GM18499 (cell line): ENCODE measurements around the gene SELENOK.

Experiments used
- ATAC-seq: cut with Tn5 transposase; IDR thresholded peaks from one replicate; pipeline ENCODE4 v1.9.1; 2021; ENCODE audit warnings: moderate number of reproducible peaks; ENCODE audit not compliant: insufficient read depth, unreplicated experiment

The SELENOK gene

DNA sequence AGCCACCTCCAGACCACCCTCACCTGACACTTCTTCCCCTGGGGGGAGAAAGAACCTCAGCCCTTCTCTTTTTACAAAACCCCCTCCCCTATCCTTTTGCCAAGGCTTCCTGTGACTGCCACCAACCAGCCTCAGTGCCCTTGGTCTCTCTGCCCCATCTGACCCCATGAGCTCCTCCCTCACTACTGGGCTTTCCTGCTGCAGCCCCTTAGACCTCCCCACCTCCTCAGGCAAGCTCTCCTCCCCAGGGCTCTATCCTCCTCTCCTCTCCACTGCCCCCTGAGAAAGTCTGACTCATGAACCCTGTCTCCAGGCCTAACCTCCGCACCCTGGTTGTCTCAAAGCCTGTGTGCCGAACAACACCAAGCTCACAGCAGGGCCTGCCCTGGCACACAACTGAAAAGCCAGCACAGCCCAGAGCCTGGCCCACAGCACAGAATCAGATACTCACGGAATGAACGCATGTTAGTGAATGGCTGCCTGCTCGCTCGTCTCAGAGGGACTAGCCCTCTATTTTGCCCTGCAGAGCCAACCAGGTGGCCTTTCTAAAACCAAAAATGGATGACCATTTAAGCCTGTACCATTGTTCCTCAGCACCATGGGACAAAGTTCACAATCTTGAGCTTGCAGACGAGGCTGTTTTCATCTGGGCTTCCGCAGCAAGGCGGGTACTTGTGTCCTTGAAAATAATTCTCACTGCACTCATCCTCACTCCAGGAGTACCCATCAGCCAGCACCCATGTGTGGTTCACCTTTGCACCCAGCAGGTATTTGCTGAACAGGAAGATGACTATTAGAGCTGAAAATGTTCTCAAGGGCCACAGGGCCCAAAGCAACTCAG is 47.2 kb downstream of the SELENOK start:
- no peak for ATAC-seq

DNA sequence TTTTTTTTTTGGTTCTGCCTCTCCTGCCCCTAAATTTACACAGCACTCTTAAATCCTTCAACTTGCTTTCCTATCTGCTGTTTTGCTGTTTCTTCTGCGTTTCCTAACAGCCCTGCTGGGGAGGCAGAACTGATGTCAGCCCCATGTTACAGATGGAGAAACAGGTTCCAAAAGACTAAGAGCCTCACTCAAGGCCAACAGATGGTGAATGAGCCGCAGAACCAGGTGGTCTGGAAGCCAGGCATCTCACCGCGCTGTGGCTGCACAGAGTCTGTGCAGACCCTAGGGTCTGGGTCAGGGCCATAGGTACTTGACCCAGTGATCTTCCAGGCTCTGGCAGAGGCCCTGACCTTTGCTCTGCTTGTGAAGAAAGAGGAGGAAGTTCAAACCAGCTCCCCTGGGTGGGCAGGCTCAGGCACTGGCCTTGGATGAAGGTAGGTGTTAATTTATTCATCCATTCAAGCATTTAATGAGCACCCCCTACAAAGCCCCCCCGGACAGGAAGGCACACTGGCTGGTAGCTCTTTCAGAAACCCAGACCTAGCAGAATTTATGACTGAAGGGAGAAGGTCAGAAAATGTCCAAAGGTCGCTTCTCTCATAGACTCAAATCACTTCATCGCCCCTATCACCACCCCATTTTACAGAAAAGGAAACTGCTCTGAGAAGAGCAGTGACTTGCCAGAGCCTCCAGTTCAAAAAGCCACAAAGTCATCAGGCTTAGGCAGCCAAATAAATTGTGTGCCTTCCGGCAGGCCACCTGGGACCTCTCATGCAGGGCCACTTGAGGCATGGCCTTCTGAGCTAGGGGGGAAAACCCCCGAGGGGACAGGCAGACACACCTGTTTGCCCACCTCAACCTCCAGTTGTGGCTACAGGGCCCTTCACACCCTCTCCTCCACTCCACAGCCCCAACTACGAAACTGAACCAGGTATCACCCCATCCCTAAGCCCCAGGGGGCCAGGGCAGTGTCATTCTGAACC is 48.2 kb downstream of the SELENOK start:
- no peak for ATAC-seq

DNA sequence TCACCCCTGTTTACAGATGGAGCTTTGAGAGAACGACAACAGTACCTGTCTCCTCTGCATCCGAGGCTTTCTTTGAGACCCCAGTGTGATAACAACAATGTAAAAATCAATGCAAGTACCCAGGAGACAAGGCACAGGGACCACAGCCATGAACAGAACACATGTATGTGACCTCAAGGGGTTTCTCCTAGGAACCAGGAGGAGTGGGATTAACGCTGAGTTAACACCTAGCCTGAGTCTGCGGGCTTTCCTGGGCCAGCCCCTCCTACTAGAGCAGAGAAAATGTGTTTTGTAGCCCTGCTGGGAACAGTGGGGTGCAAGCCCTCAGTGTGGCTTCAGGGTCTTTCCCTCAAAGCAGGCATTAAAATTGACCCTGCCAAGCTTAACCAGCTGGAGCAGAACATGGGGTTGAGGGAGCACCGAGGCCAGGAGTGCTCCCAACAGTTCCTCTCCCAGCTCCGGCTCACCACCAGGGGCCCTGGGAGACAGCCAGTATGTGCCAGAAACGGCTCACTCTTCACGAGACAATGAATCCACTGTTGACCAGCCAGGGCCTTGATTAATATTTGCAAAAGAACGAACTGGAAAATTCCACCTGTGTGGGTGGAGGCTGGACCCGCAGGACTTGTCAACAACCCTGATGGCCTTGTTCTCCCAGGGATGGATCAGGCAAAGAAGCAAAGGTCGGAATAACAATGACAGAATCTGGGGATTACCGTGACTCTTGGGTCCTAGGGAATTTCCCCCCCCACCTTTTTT is 49.0 kb downstream of the SELENOK start:
- ATAC-seq = no peak

DNA sequence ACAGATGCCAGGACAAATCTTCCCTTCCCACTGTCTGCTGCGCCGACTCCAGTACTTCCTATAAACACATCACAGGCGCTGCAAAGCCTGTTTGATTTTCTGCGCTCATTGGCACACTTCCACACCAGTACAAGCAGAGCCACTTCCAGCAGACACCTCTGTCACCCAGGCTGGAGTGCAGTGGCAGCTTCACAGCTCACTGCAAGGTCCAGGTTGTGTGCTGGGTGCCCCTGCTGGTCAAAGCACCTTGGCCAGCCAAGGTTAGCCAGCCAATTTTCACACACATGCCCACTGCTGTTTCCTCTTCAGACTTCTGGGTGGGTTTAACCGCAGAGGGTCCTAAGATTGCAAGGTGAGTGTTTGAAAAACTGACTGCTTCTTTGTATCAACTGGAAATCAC is 50.4 kb downstream of the SELENOK start:
- ATAC-seq = no peak

DNA sequence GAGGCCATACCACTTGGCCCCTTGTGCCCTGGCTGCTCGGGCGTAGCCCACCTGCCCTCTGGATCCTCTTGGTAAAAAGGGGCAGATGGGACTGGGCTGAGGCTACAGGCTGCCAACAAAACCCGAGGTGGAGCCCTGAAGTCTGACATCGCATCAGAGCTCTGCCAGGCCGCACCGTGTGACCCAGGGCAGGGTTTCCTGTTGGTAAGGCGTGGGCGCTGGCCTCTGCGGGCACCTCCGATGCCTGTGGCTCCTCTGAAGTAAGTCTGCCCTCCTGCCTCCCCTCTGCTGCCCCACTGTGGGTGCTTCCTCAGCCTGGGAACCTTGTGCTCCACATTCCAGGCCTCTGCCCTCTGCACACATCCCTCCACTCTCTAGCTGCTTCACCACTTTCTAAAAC is 54.3 kb downstream of the SELENOK start:
- ATAC-seq = no peak

DNA sequence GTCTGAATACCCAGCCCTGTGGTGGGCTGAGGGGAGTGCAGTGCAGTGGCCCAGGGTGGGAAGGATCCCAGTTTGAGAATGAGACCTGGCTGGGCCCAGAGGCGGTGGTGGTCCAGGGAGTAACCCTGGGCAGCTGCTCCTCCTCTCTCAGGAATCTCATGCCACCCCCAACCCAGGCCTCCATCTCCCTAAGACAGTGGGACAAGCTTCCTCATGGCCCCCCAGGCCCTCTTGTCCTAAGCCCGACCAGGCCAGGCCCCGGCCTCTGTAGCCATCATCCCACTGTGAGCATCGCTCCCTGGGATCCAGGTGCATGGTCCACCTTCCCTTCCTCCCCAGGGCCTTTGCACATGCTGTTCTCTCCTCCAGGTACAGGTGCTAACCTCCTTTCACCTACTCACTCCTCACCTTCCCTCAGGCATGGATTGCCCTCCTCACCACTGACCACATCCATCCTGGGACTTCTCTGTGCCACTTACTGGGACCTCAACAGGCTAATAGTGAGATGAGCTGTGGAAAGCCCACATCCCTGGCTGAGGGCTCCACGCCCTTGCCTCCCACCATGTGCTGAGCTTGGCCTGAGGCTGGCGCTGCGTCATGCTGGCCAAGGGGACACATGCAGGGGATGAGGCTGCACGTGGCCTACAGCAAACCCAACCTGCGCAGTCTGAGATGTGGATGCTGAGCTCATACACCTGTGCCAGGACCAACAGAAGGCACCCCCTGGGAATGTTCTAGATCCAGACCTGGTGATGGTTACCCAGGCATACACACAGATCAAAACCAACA is 55.4 kb downstream of the SELENOK start:
- no peak for ATAC-seq

DNA sequence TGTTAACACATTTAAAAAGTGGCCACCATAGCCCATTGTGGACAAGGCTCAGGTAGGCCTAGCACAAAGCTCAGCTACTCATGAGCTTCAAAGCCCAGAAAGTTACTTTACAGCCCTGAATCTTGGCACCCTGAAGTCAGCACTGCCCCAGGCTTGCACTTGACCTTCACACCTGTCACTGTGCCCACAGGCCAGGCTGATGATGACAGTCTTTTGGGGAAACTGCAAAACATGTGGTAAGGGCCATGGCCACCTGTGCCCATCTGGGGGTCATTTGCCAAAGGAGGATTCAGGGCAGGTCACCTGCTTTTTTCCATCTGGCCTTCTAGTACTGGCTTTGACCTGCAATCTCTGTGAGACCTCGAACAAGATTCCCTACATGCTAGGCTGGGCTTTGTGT is 56.4 kb downstream of the SELENOK start:
- ATAC-seq = no peak

DNA sequence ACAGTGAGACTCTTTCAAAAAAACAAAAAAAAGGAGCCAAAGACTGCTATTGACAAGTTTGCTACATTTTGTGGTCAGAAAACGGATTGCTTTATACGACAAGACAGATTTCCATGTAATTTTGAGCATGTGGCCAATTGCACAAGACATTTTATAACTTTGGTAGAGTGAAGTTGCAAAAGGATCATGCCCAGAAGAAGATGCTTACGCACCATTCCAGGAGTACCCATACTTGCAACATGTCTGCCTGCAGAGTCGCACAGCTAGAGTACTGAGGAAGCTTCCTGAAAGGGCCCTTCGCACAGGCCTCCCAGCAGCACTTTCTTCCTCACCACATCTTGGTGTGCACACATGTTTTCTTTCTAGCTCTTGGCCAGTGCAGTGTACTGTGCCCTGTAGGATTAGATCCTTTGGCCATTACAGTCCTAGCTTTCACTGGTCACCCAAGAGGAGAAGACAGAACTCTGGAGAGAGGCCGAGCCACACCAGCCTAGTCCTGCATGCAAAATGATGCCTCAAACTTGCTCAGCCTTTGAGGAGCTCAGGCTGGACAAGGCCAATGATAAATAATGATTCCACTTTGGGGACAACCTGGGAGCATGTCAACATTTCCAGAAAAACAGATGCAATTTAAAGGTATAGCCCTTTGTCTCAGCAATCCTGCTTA is 57.1 kb downstream of the SELENOK start:
- ATAC-seq = no peak
